Measurements from ENCODE around the gene PBX1.

- TF ChIP-seq TAF1 (IDR thresholded peaks at IDR 0.05; ENCODE audit: low read depth, low read length) (no peak), POLR2A (IDR thresholded peaks at IDR 0.05; ENCODE audit: low read depth, low read length) (no peak), POLR2AphosphoS5 (IDR thresholded peaks at IDR 0.05; ENCODE audit: low read depth, low read length) (no peak), SPI1 (IDR thresholded peaks at IDR 0.05; ENCODE audit: low read depth, low read length) (no peak)
These were observed at the start of gene PBX1 for GRCh38 chr1:164558461-164559341.

Measured in GM12891 (cell line).